ENCODE data around the gene B4GALT3.
A peak's percentile ranks its signal among the peaks of the same experiment; 100 is the strongest.

DNA sequence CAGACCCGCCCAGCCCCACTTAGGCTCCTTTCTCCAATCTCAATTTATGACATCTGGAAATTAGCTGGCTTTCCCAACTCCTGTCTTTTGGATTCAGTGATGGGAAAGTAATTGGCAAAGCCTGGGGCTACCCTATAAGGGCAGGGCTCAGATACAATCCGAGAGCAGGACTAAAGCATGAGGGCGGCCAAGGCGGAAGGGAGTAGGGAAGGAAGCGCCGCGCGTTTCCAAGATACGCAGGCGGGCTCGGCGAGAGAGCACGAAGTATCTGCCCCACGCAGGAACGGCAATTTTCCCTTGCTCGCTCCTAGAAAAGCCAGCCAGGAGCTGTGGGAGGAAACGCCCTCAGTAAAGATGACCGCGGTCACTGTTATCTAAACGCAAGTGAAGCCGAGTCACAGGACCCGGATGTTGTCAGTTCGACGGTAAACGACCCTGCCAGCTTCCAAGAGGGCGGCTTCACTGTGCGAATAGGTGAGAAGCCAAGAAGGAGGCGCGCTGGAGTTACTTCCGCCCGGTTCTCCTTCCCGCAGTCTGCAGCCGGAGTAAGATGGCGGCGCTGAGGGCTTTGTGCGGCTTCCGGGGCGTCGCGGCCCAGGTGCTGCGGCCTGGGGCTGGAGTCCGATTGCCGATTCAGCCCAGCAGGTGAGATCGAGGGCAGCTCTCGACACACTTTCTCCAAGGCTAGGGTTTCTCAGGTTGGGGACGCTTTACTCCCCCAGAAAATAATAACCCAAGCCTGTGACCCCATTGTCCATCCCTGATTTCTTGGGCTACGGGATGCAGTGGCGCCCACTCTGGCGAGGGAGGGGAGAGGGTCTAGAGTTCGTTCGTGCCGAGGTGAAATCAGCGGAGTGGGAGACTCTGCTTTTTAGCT lies 24.8 kb upstream of the B4GALT3 start, which contains the start of gene NDUFS2:
- TF ChIP-seq POLR2A (IDR thresholded peaks at IDR 0.05; ENCODE audit: control extremely low read depth in 1 of 2, low read depth in 2 of 2, low read length in 2 of 2) (peak; percentile 97 to 99), YY1 (IDR thresholded peaks at IDR 0.05; ENCODE audit: low read depth, low read length) (peak; percentile 100), RAD21 (IDR thresholded peaks at IDR 0.05 in 1 of 2, conservative IDR thresholded peaks at IDR 0.05 in 1 of 2; ENCODE audit: low read depth in 2 of 2, low read length in 2 of 2) (peak in 1 of 2 experiments; percentile 23; a peak in 1 of 4 replicates), EZH2 (IDR thresholded peaks at IDR 0.05; ENCODE audit: low read depth, low read length, severe bottlenecking) (no peak), CREB1 (IDR thresholded peaks at IDR 0.05) (peak; percentile 80), RFX5 (IDR thresholded peaks at IDR 0.05; ENCODE audit: borderline replicate concordance, low read depth, low read length) (no peak), CBX8 (IDR thresholded peaks at IDR 0.05; ENCODE audit: borderline replicate concordance, low read depth, low read length) (no peak), KDM1A (IDR thresholded peaks at IDR 0.05; ENCODE audit: borderline replicate concordance, low read length) (no peak), SP2 (IDR thresholded peaks at IDR 0.05; ENCODE audit: low read length) (no peak), TAF1 (IDR thresholded peaks at IDR 0.05; ENCODE audit: low read depth, low read length) (peak; percentile 99), TCF12 (IDR thresholded peaks at IDR 0.05; ENCODE audit: low read depth, low read length) (0 out of 2 replicates have a peak, but pooled peaks have one; percentile 37), SP4 (IDR thresholded peaks at IDR 0.05; ENCODE audit: low read length) (peak; percentile 74; the same call in 1 of the 2 replicates)
- TF ChIP-seq, protein P1, sequence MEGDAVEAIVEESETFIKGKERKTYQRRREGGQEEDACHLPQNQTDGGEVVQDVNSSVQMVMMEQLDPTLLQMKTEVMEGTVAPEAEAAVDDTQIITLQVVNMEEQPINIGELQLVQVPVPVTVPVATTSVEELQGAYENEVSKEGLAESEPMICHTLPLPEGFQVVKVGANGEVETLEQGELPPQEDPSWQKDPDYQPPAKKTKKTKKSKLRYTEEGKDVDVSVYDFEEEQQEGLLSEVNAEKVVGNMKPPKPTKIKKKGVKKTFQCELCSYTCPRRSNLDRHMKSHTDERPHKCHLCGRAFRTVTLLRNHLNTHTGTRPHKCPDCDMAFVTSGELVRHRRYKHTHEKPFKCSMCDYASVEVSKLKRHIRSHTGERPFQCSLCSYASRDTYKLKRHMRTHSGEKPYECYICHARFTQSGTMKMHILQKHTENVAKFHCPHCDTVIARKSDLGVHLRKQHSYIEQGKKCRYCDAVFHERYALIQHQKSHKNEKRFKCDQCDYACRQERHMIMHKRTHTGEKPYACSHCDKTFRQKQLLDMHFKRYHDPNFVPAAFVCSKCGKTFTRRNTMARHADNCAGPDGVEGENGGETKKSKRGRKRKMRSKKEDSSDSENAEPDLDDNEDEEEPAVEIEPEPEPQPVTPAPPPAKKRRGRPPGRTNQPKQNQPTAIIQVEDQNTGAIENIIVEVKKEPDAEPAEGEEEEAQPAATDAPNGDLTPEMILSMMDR (IDR thresholded peaks at IDR 0.05; ENCODE audit: control extremely low read depth in 1 of 3, insufficient read depth in 1 of 3, low read depth in 1 of 3, low read length in 3 of 3), result peak; percentile 31 to 62 (median 49)
- TF ChIP-seq, protein P2, sequence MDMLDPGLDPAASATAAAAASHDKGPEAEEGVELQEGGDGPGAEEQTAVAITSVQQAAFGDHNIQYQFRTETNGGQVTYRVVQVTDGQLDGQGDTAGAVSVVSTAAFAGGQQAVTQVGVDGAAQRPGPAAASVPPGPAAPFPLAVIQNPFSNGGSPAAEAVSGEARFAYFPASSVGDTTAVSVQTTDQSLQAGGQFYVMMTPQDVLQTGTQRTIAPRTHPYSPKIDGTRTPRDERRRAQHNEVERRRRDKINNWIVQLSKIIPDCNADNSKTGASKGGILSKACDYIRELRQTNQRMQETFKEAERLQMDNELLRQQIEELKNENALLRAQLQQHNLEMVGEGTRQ (IDR thresholded peaks at IDR 0.05; ENCODE audit: low read length), result 0 out of 2 replicates have a peak, but pooled peaks have one; percentile 6

All from H1 (cell line).